HepG2 (cell line): ENCODE measurements around the gene NAPB. TPM values are rescaled to one million over a fixed set of nuclear protein-coding genes. Genes with fewer than 3 reads are reported as not detected.
A peak's percentile ranks its signal among the peaks of the same experiment; 100 is the strongest.

Source experiments
- AGO2 ChIP-seq: fragments of 200-400 bp; formaldehyde crosslinking; optimal IDR thresholded peaks from 2 replicates; pipeline ENCODE3; 2017; ENCODE audit warnings: mild to moderate bottlenecking, low read depth, low read length, moderate library complexity
- FOXP1 ChIP-seq, 2 experiments: fragments of 450-650 bp in 1 of 2; IDR thresholded peaks; 2 replicates each; pipeline ENCODE4 v1.6.1; 2017 to 2018; ENCODE audit warnings: antibody characterized with exemption in 1 of 2
- HOXA5 ChIP-seq: sonication (generic); formaldehyde crosslinking; IDR thresholded peaks from 2 replicates; pipeline ENCODE4 v1.4.0; 2020; ENCODE audit warnings: missing genetic modification reagents
- KIAA2018 ChIP-seq: sonication (generic); formaldehyde crosslinking; IDR thresholded peaks from 2 replicates; pipeline ENCODE4 v1.5.0; 2020; ENCODE audit warnings: mild to moderate bottlenecking, missing genetic modification reagents, borderline replicate concordance
- MAFG ChIP-seq: sonication (generic); formaldehyde crosslinking; IDR thresholded peaks from 2 replicates; pipeline ENCODE4 v1.5.1; 2020; ENCODE audit warnings: mild to moderate bottlenecking, missing genetic modification reagents
- NR2F1 ChIP-seq, 2 experiments: fragments of 450-650 bp in 1 of 2; formaldehyde crosslinking in 1 of 2; IDR thresholded peaks; 2 replicates each; pipeline versions ENCODE4 v1.5.0 to v1.6.1; 2016 to 2020; ENCODE audit warnings: mild to moderate bottlenecking in 1 of 2, missing compliant biosample characterization in 1 of 2, missing genetic modification reagents in 1 of 2, moderate library complexity in 1 of 2
- NR2F2 ChIP-seq: IDR thresholded peaks from 2 replicates; pipeline ENCODE4 v1.6.1; 2012; ENCODE audit warnings: low read depth, inconsistent platforms, borderline replicate concordance
- TAF15 ChIP-seq: fragments of 200-400 bp; formaldehyde crosslinking; IDR thresholded peaks from one replicate; pipeline ENCODE4 v1.6.1; 2018; ENCODE audit warnings: mild to moderate bottlenecking, low read depth, low read length; ENCODE audit not compliant: poor library complexity, severe bottlenecking
- TCF12 ChIP-seq, 2 experiments: fragments of 450-650 bp in 1 of 2; sonication (generic) in 1 of 2; formaldehyde crosslinking in 1 of 2; IDR thresholded peaks; 2 replicates each; pipeline versions ENCODE4 v1.6.1 to v1.8.0; 2017 to 2022; ENCODE audit warnings: antibody characterized with exemption in 1 of 2, mild to moderate bottlenecking in 1 of 2, missing genetic modification reagents in 1 of 2, moderate library complexity in 1 of 2
- TRIM22 ChIP-seq: fragments of 450-650 bp; IDR thresholded peaks from 2 replicates; pipeline ENCODE4 v1.6.1; 2017
- U2AF2 ChIP-seq: fragments of 200-400 bp; formaldehyde crosslinking; IDR thresholded peaks from 2 replicates; pipeline ENCODE4 v1.6.1; 2017; ENCODE audit warnings: low read depth, mild to moderate bottlenecking, low read length
- WIZ ChIP-seq: sonication (generic); formaldehyde crosslinking; IDR thresholded peaks from 2 replicates; pipeline ENCODE4 v1.5.1; 2020; ENCODE audit warnings: mild to moderate bottlenecking, missing genetic modification reagents
- ZBTB39 ChIP-seq: sonication (generic); formaldehyde crosslinking; IDR thresholded peaks from 2 replicates; pipeline ENCODE4 v1.5.0; 2020; ENCODE audit warnings: missing genetic modification reagents
- ZNF580 ChIP-seq: IDR thresholded peaks from 2 replicates; pipeline ENCODE4 v1.6.1; 2016; ENCODE audit warnings: low read depth, borderline replicate concordance
- ZNF672 ChIP-seq: sonication (generic); formaldehyde crosslinking; IDR thresholded peaks from 2 replicates; pipeline ENCODE4 v1.8.1; 2022; ENCODE audit warnings: missing genetic modification reagents
- ZNF674 ChIP-seq: sonication (generic); formaldehyde crosslinking; IDR thresholded peaks from 2 replicates; pipeline ENCODE4 v1.5.0; 2020; ENCODE audit warnings: low read depth, mild to moderate bottlenecking, missing genetic modification reagents
- polyA plus RNA-seq, 8 experiments: library from polyadenylated mRNA; depleted of rRNA in 3 of 8; stranded (reverse) in 7 of 8; unstranded in 1 of 8; fragments of >200 nt; fragmentation: Illumina TruSeq in 4 of 8; extraction: Trizol in 4 of 8; gene quantifications; 2 replicates each; pipeline versions ENCODE4 v1.2.1 to v1.2.3, GENCODE V29; 2011 to 2016; ENCODE audit warnings: low read depth in 4 of 8, missing spikeins in 1 of 8, mixed read lengths in 1 of 8; ENCODE audit not compliant: insufficient read depth in 1 of 8
- total RNA-seq, 5 experiments: library from RNA; depleted of rRNA; stranded (reverse); fragments of >200 nt; fragmentation: Illumina TruSeq; extraction: Trizol; gene quantifications; 2 replicates each; pipeline ENCODE4 v1.2.3, GENCODE V29; 2016; ENCODE audit warnings: low read depth in 1 of 5

Gene NAPB
- total and polyA plus RNA-seq, 2 of the 13 experiments (the other 11 are each of a cell fraction or from before 2014, with no cell fraction given): 15.2 to 16.1 TPM

GRCh38 chr20:23419995-23420901 is 1.0 kb downstream of the NAPB start (continued):
- no peak for TF ChIP-seq KIAA2018 (CRISPR knock-in tag)
- no peak for TF ChIP-seq NR2F2
- TF ChIP-seq FOXP1 (IDR thresholded peaks at IDR 0.05): no peak
- no peak for TF ChIP-seq FOXP1 (CRISPR knock-in tag; IDR thresholded peaks at IDR 0.05)
- TF ChIP-seq TRIM22: no peak
- peak; percentile 68 for TF ChIP-seq AGO2
- no peak for TF ChIP-seq MAFG (CRISPR knock-in tag)
- TF ChIP-seq ZBTB39: 0 out of 2 replicates have a peak, but pooled peaks have one; percentile 10
- TF ChIP-seq TAF15: no peak
- no peak for TF ChIP-seq ZNF674
- TF ChIP-seq TCF12 (IDR thresholded peaks at IDR 0.05): no peak
- TF ChIP-seq TCF12 (CRISPR knock-in tag; IDR thresholded peaks at IDR 0.05): no peak
- TF ChIP-seq WIZ (CRISPR knock-in tag): no peak
- TF ChIP-seq U2AF2: no peak
- no peak for TF ChIP-seq HOXA5 (CRISPR knock-in tag)
- no peak for TF ChIP-seq NR2F1 (CRISPR knock-in tag; IDR thresholded peaks at IDR 0.05)
- TF ChIP-seq ZNF672 (CRISPR knock-in tag): no peak
- no peak for TF ChIP-seq ZNF580 (CRISPR knock-in tag)
